Liver (tissue), 9 donors: ENCODE results near the gene EMID1. TPM values are rescaled to one million over a fixed set of nuclear protein-coding genes. Genes with fewer than 3 reads are reported as not detected.

Experiments
- DNase-seq: peaks from one replicate; pipeline ENCODE4 v3.0.0-alpha.2; 2017; ENCODE audit warnings: low spot score
- H3K27ac ChIP-seq, 2 donors: one replicate each; pipeline ENCODE4 v1.7.0; 2013; ENCODE audit warnings: inconsistent platforms in 2 of 2, low read length in 2 of 2, control low read depth in 1 of 2, low read depth in 1 of 2, mild to moderate bottlenecking in 1 of 2
- H3K27me3 ChIP-seq, 4 donors: one replicate each; pipeline versions ENCODE4 v1.6.1 to v1.7.0; 2013; ENCODE audit warnings: low read length in 3 of 4, inconsistent platforms in 1 of 4, mild to moderate bottlenecking in 1 of 4, moderate library complexity in 1 of 4; ENCODE audit not compliant: control insufficient read depth in 4 of 4, insufficient read depth in 4 of 4
- H3K36me3 ChIP-seq, 4 donors: one replicate each; pipeline versions ENCODE4 v1.6.1 to v1.7.0; 2013; ENCODE audit warnings: low read length in 3 of 4, mild to moderate bottlenecking in 3 of 4, low read depth in 1 of 4, moderate library complexity in 1 of 4; ENCODE audit not compliant: control insufficient read depth in 4 of 4, insufficient read depth in 3 of 4
- H3K4me1 ChIP-seq, 4 donors: one replicate each; pipeline versions ENCODE4 v1.6.1 to v1.7.0; 2013; ENCODE audit warnings: low read length in 3 of 4, mild to moderate bottlenecking in 3 of 4, moderate library complexity in 1 of 4; ENCODE audit not compliant: control insufficient read depth in 4 of 4, insufficient read depth in 4 of 4
- H3K4me3 ChIP-seq, 3 donors: one replicate each; pipeline versions ENCODE4 v1.6.1 to v1.7.0; 2013; ENCODE audit warnings: low read length in 3 of 3, control low read depth in 1 of 3, low read depth in 1 of 3, mild to moderate bottlenecking in 1 of 3
- H3K9ac ChIP-seq, 2 donors: one replicate each; pipeline ENCODE4 v1.7.0; 2013; ENCODE audit warnings: low read length in 2 of 2, mild to moderate bottlenecking in 2 of 2, moderate library complexity in 2 of 2, control low read depth in 1 of 2, low read depth in 1 of 2
- H3K9me3 ChIP-seq, 4 donors: one replicate each; pipeline versions ENCODE4 v1.6.1 to v1.7.0; 2013; ENCODE audit warnings: low read length in 3 of 4; ENCODE audit not compliant: control insufficient read depth in 4 of 4
- ATF3 ChIP-seq: IDR thresholded peaks from 2 replicates; pipeline ENCODE4 v1.6.1; 2016; ENCODE audit warnings: antibody characterized with exemption
- EGR1 ChIP-seq, 2 donors: IDR thresholded peaks; 2 replicates each; pipeline ENCODE4 v1.6.1; 2016 to 2018; ENCODE audit warnings: antibody characterized with exemption in 2 of 2, low read depth in 2 of 2
- FOXA1 ChIP-seq: IDR thresholded peaks from 2 replicates; pipeline ENCODE4 v1.6.1; 2016; ENCODE audit warnings: antibody characterized with exemption
- FOXA2 ChIP-seq: IDR thresholded peaks from 2 replicates; pipeline ENCODE4 v1.6.1; 2016; ENCODE audit warnings: antibody characterized with exemption
- GABPA ChIP-seq, 2 donors: IDR thresholded peaks in 1 of 2; conservative IDR thresholded peaks in 1 of 2; 2 replicates each; pipeline ENCODE4 v1.6.1; 2016; ENCODE audit warnings: antibody characterized with exemption in 2 of 2, mild to moderate bottlenecking in 1 of 2, moderate library complexity in 1 of 2
- HNF4A ChIP-seq, 2 donors: conservative IDR thresholded peaks; 2 replicates each; pipeline ENCODE4 v1.6.1; 2016; ENCODE audit warnings: antibody characterized with exemption in 2 of 2, mild to moderate bottlenecking in 2 of 2
- HNF4G ChIP-seq: IDR thresholded peaks from 2 replicates; pipeline ENCODE4 v1.6.1; 2016; ENCODE audit warnings: antibody characterized with exemption
- JUND ChIP-seq, 2 donors: IDR thresholded peaks; 2 replicates each; pipeline ENCODE4 v1.6.1; 2016; ENCODE audit warnings: antibody characterized with exemption in 2 of 2
- NR2F2 ChIP-seq: IDR thresholded peaks from 2 replicates; pipeline ENCODE4 v1.6.1; 2016; ENCODE audit warnings: antibody characterized with exemption
- RAD21 ChIP-seq, 2 donors: IDR thresholded peaks; 2 replicates each; pipeline ENCODE4 v1.6.1; 2016; ENCODE audit warnings: antibody characterized with exemption in 2 of 2, mild to moderate bottlenecking in 2 of 2
- RXRA ChIP-seq, 2 donors: IDR thresholded peaks; 2 replicates each; pipeline ENCODE4 v1.6.1; 2017 to 2018; ENCODE audit warnings: antibody characterized with exemption in 2 of 2, mild to moderate bottlenecking in 1 of 2
- SP1 ChIP-seq: IDR thresholded peaks from 2 replicates; pipeline ENCODE4 v1.6.1; 2018; ENCODE audit warnings: antibody characterized with exemption, mild to moderate bottlenecking
- TAF1 ChIP-seq: conservative IDR thresholded peaks from 2 replicates; pipeline ENCODE4 v1.6.1; 2016; ENCODE audit warnings: antibody characterized with exemption, mild to moderate bottlenecking
- WGBS: extraction: QIAGEN DNeasy Blood & Tissue Kit; methylation state at CpG from one replicate; pipeline ENCODE4 v1.1.7; 2013; 5-methylcytosine and 5-hydroxymethylcytosine counted together
- polyA plus RNA-seq, 2 donors: library from polyadenylated mRNA; stranded (reverse) in 1 of 2; unstranded in 1 of 2; fragments of 200-250 nt in 1 of 2; fragments of >200 nt in 1 of 2; fragmentation: Nextera tagmentation in 1 of 2; extraction: Ambion mirVana in 1 of 2; gene quantifications; one replicate each; pipeline versions ENCODE4 v1.2.1 to v1.2.3, GENCODE V29; 2013 to 2015
- total RNA-seq, 2 donors: library from RNA; depleted of rRNA; stranded (reverse); fragments of >200 nt; gene quantifications; one replicate each; pipeline ENCODE4 v1.2.3, GENCODE V29; 2014
- TF ChIP-seq, protein P1 (sequence below): IDR thresholded peaks from 2 replicates; pipeline ENCODE4 v1.6.1; 2016; ENCODE audit warnings: antibody characterized with exemption, mild to moderate bottlenecking
- donor health status: healthy.
- donor health status: healthy.
- donor health status: healthy.
- donor health status: healthy.
- donor health status: healthy.

Gene EMID1
- total and polyA plus RNA-seq, 4 donors, result 0.89 to 8.9 (median 2.1) TPM

DNA sequence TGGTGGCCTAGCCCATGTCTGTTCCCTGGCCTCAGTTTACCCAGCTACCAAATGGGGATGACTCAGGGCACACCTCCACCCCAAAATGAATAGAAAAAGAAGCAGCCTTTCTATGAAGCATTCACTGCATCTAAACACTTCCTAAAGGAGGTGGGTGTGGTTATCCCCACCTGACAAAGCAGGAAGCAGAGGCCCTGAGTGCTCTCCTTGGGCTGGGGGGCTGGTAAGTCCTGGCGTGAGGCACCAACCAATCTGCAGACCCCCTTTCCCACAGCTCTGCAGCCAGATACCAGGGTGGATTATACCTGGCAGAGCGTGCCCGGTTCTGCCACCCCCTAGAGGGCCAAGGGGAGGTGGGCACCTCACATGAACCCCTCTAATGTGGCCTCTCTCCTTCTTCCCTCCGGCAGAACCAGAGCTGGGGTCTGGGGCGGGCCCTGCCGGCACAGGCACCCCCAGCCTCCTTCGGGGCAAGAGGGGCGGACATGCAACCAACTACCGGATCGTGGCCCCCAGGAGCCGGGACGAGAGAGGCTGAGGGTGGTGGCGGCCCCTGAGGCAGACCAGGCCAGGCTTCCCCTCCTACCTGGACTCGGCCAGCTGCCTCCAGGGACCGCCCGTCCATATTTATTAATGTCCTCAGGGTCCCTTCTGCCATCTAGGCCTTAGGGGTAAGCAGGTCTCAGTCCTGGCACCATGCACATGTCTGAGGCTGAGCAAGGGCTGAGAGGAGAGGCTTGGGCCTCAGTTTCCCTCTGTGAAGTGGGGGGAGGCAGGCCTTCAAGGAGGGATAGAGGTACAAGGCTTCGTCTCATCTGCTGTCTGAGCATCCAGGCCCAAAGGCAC lies 52.9 kb downstream of the EMID1 start (continued):
- TF ChIP-seq NR2F2 (no peak), FOXA1 (no peak)

DNA sequence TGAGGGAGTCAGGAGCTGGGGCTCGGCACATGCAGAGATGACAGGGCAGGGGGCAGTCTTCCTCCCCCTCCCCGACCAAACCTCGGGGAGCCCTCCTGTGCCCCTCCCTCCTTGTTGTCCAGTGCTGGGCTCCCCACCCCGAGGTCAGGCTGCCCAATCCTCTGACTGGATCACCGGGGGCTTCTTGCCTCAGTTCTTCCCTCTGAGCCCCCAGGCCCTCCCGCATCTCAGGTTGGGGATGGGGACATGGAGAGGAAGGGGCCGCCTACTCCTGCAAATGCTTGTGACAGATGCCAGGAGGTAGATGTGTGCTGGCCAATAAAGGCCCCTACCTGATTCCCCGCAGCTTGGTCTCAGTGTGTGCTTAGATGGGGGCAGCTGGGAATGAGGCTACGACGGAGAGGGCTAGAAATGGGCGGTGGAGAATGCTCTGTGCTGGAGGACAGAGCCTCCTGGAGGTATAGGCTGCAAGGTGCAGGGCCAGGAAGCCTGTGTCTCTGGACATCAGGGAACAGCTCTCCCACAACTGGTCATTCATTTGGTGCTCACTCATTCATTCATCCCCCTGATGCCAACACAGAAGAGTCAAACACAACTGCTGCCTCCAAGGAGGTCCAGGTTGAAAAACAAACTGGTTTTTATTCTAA lies 53.7 kb downstream of the EMID1 start:
- DNase-seq, result no peak
- WGBS, result 92% methylated on average over 11 of the region's 11 CpGs
- peaks cover 0 to 10% (median 2%) of the 10 kb centered on the region in 4 donors for H3K36me3 ChIP-seq

GRCh38 chr22:29260031-29260560 lies 54.4 kb downstream of the EMID1 start:
- peaks cover 0 to 12% (median 2%) of the 10 kb centered on the region in 4 donors for H3K36me3 ChIP-seq
- no peak overlapping the region for H3K9ac ChIP-seq
- no peak overlapping the region for H3K4me3 ChIP-seq
- 97% methylated on average over 13 of the region's 13 CpGs for WGBS
- DNase-seq, result no peak
- TF ChIP-seq, protein P1, sequence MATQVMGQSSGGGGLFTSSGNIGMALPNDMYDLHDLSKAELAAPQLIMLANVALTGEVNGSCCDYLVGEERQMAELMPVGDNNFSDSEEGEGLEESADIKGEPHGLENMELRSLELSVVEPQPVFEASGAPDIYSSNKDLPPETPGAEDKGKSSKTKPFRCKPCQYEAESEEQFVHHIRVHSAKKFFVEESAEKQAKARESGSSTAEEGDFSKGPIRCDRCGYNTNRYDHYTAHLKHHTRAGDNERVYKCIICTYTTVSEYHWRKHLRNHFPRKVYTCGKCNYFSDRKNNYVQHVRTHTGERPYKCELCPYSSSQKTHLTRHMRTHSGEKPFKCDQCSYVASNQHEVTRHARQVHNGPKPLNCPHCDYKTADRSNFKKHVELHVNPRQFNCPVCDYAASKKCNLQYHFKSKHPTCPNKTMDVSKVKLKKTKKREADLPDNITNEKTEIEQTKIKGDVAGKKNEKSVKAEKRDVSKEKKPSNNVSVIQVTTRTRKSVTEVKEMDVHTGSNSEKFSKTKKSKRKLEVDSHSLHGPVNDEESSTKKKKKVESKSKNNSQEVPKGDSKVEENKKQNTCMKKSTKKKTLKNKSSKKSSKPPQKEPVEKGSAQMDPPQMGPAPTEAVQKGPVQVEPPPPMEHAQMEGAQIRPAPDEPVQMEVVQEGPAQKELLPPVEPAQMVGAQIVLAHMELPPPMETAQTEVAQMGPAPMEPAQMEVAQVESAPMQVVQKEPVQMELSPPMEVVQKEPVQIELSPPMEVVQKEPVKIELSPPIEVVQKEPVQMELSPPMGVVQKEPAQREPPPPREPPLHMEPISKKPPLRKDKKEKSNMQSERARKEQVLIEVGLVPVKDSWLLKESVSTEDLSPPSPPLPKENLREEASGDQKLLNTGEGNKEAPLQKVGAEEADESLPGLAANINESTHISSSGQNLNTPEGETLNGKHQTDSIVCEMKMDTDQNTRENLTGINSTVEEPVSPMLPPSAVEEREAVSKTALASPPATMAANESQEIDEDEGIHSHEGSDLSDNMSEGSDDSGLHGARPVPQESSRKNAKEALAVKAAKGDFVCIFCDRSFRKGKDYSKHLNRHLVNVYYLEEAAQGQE, result no peak
- TF ChIP-seq FOXA1, result no peak
- TF ChIP-seq TAF1, result no peak
- TF ChIP-seq EGR1 (IDR thresholded peaks at IDR 0.05; ENCODE audit: low read depth in 2 of 2), result no peak
- TF ChIP-seq RAD21 (IDR thresholded peaks at IDR 0.05), result no peak
- TF ChIP-seq HNF4G, result no peak
- TF ChIP-seq GABPA (IDR thresholded peaks at IDR 0.05 in 1 of 2, conservative IDR thresholded peaks at IDR 0.05 in 1 of 2), result no peak
- no peak for TF ChIP-seq HNF4A (conservative IDR thresholded peaks at IDR 0.05)
- TF ChIP-seq FOXA2, result no peak
- TF ChIP-seq SP1, result no peak
- no peaks in the 10 kb centered on the region for H3K4me1 ChIP-seq
- H3K27me3 ChIP-seq, result no peaks in the 10 kb centered on the region
- no peaks in the 10 kb centered on the region for H3K9me3 ChIP-seq
- H3K27ac ChIP-seq, result no peak overlapping the region

More for the DNA sequence above, 53.7 kb downstream of the EMID1 start:
- Histone ChIP-seq H3K27ac (no peak overlapping the region), H3K27me3 (no peaks in the 10 kb centered on the region), H3K4me3 (no peak overlapping the region), H3K9ac (no peak overlapping the region), H3K4me1 (no peaks in the 10 kb centered on the region), H3K9me3 (no peaks in the 10 kb centered on the region)
- TF ChIP-seq SP1 (no peak), JUND (IDR thresholded peaks at IDR 0.05) (no peak), NR2F2 (no peak), RXRA (IDR thresholded peaks at IDR 0.05) (no peak), FOXA1 (no peak), HNF4A (conservative IDR thresholded peaks at IDR 0.05) (no peak), EGR1 (IDR thresholded peaks at IDR 0.05; ENCODE audit: low read depth in 2 of 2) (no peak), GABPA (IDR thresholded peaks at IDR 0.05 in 1 of 2, conservative IDR thresholded peaks at IDR 0.05 in 1 of 2) (no peak), ATF3 (no peak), HNF4G (no peak)
